NCI-H2081 (cell line): ENCODE data around the gene ARHGAP23.
"Not testable (repeated sequence)": the region's sequence is repeated elsewhere in the genome, so short reads cannot be mapped to it uniquely, and the experiment has no call there.

Source experiments
- DNase-seq, 2 experiments: peaks; one replicate each; lab custom pipeline; 2025; lab: John Stamatoyannopoulos, UW

The ARHGAP23 gene

DNA sequence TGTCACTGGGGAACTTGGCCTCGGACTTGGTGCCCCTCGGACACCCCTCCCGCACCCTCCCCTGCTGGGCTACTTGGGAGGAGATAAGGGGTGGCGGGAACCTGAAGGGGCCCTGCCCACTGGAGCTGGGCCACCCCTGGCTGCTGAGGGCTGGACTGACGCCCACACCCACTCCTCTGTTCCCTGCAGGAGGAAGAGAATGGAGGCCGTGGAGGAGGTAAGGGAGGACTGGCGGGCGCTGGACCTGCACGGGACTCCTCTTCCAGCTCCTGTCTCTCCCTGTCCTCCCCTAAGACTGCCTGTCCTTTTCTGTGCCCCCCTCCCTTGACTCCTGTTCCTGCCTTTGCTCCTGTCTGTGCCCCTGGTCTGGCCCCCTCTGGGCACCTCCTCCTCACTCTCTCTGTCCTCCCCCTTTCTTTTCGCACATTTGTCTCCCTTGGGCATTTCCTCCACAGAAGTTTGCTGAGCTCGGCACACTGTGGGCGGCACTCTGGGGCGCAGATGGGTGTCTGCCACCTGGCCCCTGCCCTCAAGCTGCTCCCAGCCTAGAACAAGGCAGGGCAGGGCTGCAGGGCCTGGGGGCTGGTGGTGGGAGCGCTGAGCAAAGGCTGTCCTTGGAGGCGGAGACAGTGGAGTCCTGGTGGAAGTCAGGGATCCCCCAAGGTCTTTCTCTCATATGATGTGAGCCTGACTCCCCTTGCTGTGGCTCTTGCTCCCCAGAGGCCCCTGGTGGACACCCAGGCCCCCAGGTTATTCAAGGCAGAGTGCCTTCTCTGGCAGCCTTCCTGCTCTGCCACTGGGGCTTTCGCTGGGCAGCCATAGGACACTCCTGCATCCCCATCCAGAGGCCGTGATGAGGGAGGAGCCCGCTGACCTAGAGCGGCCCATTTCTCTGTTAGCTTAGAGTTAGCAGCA, 32.7 kb downstream of the ARHGAP23 start:
- DNase-seq: no peak

DNA sequence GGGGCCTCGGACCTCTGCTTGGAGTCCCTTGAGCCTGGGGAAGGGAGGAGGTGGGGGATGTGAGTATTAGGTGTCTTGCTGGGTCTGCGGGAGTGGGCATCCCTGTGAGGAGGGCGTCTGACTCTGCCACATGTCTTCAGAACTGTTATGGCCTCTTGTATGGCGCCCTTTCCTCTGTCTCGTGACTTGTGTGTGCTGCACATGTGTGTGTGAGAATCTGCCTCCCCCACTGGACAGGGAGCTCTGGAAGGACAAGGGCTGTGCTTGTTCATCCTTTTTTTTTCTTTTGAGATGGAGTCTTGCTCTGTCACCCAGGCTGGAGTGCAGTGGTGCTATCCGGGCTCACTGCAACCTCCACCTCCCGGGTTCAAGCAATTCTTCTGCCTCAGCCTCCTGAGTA, 33.4 kb downstream of the ARHGAP23 start:
- DNase-seq: no peak

DNA sequence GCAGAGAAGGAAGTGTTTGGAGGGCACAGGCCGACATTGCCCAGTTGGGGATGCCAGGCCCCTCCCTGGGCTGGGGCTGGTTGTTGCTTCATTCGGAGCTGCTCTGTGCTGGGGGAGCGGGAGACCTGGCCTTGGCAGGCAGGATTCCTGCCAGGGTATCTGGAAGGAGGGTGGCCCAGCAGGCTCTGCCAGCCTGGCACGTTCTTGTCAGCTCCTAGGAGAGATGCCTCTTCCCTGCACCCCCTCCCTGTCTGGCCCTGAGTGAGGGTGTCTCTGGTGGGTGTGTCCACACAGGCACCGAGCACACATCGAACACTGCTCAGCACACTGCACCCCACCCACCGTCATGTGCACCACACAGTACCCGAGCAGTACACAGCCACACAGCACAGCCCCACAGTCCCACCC, 35.2 kb downstream of the ARHGAP23 start:
- no peak for DNase-seq

DNA sequence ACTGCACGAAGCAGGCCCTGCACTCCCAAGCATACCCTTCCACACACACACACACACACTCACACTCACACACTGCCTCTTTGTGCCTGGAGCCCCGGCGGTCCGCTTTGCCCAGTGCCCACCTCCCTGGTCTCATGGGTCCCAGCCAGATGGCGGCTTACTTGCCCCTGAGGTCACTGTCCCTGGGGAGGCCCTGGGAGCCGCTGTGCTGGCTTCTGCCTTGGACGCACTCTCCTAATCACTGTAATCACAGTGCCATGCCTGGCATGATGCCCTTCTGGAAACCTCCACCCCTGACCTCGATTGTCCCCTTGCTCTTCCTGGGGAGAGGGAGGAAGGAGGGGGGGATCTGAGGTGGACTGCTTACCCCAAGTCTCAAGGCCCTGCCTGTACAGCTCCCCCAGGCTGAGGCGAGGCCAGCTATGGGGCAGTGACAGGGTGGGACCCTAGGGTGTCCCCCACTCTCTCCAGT, 36.0 kb downstream of the ARHGAP23 start:
- DNase-seq: no peak

DNA sequence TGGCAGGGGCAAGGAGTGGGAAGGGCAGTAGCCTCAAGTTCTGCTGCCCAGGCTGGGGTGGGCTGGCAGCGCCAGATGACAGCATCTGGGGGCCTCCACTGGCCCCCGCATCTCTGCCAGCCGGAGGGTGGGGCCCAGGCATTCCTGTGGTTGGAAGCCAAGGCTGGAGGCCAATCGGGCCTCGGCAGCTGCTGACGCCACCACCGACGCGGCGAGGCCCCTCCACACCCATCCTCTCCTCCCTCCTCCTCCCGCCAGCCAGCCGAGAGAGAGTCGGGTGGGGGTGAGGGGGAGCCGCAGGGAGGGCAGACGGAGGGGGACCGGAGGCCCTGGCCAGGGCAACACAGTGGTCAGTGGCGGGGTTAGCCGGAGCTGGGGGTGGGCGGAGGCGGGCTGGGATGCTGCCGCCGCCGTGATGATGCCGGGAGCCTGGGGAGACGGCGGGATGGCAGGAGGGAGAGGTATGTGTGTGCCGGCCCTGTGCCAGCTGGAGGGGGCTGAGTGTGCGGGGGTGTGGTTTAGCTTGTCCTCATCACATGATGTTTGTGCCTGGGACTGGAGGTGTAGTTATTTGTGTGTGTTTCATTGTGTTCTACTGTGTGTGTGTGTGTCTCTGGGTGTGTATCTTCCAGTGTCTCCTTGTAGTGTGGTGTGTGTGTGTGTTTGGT, 36.6 kb downstream of the ARHGAP23 start:
- no peak for DNase-seq

DNA sequence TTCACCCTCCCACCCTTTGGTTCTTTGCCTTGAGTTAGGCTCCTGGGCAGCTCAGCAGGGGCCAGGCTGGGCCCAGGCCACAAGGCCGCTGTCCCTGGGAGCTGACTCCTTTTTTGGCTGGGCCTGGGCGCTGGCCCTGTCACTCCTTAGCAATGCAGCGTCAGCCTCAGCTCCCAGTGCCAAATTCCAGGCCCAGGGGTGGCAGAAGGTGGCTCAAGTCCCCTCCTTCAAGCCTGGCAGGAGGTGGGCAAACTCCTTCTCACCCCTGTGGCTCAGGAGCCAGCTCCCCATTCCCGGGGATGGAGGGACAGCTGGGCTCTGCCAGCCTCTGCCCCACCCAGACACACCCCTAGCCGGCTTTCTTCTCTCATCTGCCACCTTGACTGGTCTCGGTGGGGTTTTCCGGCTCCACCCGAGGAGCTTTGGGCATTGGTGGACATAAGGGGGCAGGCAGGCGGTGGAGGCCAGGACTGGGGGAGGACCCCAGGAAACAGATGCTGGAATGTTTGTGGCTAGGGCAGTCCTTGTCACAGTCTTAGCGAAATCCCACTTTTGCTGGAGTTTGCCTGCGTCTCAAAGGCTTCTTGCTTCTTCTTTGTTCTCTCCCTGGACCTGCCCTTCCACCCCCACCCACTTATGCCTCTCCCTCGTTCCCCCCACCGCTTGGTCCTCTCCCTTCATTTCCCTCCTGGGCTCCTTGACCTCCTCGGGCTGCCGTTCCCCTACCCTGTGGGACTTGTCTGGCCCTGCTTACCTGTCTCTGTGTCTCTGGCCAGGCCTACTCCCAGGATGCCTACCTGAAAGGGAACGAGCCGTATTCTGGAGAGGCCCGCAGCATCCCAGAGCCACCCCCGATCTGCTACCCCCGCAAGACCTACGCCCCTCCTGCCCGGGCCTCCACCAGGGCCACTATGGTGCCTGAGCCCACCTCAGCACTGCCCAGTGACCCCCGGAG, 37.4 kb downstream of the ARHGAP23 start:
- no peak for DNase-seq

DNA sequence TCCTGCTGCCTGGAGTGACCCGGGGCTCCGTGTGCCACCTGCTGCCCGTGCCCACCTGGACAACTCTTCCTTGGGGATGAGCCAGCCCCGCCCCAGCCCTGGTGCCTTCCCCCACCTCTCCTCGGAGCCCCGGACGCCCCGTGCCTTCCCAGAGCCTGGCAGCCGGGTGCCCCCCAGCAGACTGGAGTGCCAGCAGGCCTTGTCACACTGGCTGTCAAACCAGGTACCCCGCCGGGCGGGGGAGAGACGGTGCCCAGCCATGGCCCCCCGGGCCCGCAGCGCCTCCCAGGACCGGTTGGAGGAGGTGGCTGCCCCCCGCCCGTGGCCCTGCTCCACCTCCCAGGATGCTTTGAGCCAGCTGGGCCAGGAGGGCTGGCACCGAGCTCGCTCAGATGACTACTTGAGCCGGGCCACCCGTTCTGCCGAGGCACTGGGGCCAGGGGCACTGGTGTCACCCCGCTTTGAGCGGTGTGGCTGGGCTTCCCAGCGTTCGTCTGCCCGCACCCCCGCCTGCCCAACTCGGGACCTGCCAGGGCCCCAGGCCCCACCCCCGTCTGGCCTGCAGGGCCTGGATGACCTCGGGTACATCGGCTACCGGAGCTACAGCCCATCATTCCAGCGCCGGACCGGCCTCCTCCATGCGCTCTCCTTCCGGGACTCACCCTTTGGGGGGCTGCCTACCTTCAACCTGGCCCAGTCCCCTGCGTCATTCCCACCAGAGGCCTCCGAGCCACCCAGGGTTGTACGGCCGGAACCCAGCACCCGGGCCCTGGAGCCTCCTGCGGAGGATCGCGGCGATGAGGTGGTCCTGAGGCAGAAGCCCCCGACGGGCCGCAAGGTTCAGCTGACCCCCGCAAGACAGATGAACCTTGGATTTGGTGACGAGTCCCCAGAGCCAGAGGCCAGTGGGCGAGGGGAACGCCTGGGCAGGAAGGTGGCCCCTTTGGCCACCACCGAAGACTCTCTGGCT, 38.4 kb downstream of the ARHGAP23 start:
- DNase-seq: no peak

DNA sequence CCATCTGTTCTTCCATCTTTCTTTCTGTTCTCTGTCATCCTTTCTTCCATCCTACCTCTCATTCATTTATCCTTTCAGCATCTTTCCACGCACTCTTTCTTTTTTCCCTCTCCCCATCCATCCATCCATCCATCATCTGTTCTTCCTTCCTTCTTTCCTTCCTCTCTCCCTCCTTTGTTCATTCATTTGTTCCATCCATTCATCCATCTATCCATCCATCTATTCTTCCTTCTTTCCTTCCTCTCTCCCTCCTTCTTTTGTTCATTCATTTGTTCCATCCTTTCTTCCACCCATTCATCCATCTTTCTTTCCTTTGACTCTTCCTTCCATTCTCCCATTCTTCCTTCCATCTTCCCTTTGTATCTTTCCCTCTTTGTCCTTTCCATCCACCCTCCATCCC, 39.2 kb downstream of the ARHGAP23 start:
- no peak for DNase-seq

DNA sequence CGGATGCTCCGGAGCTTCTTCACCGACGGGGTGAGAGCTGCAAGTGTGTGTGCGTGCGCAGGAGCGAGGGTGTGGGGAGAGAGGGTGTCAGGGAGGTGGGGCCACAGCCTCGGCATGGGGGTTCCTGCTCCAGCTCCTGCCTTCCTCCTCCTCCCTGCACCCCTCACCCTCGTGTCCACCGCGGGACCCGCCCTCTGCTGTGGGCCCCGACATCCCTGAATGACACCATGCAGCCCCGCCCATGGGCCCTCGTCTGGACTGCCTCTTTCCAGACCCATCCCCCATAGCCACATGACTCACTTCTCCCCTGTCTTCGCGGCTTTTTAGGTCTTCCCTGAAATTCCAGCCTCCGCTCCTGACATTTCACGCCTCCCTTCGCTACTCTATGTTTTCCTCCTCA, 41.6 kb downstream of the ARHGAP23 start:
- DNase-seq: no peak

DNA sequence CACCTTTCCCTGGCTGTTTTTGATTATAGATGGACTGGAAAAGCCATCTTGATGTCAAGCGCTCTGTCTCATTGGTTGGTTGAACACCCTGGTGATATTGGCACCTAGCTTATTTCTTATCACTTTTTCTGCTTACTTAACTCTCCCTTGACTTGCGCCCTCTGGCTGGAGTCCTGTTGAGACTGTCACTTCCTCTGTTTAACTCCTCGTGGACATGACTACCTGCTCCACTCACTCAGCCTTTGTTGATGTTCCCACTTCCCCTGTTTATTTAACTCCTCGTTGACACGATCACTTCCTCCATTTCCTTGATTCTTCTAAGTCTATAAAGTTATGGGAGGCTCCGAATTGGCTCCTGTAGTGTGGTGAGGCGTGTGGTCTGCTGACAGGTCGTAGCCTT, 43.0 kb downstream of the ARHGAP23 start:
- DNase-seq: not testable (repeated sequence)

DNA sequence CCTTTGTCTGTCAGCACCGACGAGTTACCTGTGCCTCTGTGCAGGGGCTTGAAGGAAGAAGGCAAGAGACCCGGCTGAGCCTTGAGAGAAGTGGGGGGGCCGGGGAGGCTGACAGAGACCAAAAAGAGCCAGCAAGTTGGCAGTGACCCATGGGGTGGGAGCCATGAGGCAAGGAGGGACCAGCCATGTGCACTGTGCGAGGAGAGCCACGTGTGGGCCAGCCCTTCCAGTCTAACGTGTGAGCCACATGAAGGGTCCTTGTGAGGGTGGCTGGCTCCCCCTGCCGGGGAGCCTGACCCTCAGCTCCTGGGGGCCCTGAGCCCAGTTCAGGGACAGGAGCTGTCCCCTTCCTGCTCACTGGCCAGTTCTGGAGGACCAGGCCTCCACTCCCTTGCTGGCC, 46.4 kb downstream of the ARHGAP23 start:
- not testable (repeated sequence) for DNase-seq

DNA sequence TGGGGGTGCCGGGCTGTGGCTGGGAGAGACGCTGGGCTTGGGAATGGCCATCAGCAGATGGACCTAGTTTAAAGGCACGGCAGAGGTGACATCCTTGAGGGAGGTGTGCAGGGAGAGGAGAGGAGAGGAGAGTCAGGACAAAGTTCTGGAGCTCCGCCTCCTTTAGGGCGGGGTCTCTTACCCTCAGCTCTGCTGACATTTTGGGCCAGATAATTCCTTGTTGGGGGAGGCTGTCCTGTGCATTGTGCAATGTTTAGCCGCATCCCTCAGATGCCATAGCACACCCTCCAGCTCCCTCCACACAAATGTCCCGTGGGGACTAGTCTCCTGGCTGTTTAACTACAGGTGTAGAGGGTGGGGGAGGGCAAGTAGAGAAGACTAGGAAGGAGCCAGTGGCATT, 48.3 kb downstream of the ARHGAP23 start:
- DNase-seq: no peak

DNA sequence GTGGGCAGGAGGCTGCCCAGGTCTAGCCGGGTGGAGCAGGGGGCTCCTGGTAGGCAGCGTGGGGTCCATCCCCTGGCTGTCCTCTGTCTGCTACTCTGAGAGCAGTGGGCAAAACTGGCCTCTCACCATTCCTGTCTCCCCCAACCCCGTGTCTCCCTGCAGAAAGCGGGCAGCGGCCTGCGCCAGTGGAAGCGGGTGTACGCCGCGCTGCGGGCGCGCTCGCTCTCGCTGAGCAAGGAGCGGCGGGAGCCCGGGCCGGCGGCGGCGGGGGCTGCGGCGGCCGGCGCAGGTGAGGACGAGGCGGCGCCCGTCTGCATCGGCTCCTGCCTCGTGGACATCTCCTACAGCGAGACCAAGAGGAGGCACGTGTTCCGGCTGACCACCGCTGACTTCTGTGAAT, 49.2 kb downstream of the ARHGAP23 start:
- DNase-seq: not testable (repeated sequence)

DNA sequence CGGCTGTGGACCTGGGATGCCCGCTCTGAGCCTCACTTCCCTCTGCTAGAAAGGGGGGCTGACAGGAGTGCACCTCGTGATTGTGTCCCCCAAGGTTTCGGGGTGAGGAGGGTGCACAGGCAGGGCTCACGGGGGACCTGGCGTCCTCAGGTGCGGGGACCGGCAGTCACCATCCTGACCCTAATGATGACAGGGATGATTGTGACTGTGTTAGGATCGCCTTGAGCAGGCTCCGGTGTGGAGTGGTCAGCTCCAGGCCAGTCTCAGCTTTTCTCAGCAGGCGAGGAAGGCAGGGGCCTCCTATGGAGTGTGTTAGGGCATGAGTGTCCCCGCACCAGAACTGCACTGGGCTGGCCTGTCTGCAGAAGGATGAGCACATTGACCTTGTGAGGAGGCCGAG, 49.7 kb downstream of the ARHGAP23 start:
- not testable (repeated sequence) for DNase-seq

DNA sequence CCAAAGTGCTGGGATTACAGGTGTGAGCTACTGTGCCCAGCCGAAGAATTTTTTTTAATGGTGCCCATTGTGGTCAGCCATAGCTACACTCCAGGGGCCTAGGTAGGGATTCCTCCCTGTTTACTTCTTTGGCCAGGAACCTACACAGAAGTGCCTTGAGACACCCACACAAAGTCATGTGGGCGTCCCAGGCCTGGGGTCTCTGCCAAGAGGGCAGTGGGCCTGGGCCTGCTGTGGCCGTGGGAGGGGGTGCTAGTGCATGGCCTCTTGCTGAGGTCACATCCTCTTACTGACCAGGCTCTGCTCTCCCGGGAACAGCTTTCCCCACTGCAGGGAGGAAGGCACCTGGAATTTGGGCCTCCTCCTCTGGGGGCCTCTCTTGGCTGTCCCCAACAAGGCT, 50.4 kb downstream of the ARHGAP23 start:
- DNase-seq: not testable (repeated sequence)

DNA sequence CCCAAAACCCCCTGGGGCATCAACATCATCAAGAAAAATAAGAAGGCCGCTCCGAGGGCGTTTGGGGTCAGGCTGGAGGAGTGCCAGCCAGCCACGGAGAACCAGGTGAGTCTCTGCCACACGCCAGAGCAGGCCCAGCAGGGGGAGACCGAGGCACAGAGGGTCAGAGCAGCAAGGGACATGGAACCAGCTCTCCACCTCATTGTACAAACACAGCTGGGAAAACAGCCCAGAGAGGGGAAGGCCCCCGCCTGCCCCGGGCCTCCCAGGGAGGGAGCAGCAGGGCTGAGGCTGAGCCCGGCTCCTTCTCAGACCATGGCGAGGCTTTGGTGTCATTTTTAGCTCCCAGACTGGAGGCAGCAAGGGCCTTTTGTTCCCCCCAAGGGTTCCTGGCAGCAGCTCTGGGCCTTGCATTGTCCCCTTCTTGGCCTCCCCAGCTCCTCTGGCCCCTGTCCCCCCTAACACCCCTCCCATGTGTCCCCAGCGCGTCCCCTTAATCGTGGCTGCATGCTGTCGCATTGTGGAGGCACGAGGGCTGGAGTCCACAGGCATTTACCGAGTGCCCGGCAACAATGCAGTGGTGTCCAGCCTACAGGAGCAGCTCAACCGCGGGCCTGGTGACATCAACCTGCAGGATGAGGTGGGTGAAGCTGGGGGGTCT, 53.9 kb downstream of the ARHGAP23 start:
- peak; percentile 80 to 91 for DNase-seq

DNA sequence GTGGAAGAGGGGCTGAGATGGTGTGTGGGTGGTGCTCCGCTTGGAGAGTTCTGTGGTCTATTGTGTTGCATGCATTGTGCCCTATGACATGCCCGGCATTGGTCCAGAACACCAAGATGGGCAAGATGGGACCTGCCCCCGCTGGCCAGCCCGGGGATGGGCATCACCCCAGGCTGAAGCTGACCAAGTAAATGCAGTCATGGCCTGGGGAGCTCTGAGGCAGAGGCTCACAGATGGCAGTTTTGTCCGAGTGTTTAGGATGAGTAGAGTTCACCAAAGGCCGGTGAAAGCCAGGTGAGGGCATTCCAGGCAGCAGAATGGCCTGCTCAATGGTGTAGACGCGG, 54.4 kb downstream of the ARHGAP23 start:
- not testable (repeated sequence) for DNase-seq

DNA sequence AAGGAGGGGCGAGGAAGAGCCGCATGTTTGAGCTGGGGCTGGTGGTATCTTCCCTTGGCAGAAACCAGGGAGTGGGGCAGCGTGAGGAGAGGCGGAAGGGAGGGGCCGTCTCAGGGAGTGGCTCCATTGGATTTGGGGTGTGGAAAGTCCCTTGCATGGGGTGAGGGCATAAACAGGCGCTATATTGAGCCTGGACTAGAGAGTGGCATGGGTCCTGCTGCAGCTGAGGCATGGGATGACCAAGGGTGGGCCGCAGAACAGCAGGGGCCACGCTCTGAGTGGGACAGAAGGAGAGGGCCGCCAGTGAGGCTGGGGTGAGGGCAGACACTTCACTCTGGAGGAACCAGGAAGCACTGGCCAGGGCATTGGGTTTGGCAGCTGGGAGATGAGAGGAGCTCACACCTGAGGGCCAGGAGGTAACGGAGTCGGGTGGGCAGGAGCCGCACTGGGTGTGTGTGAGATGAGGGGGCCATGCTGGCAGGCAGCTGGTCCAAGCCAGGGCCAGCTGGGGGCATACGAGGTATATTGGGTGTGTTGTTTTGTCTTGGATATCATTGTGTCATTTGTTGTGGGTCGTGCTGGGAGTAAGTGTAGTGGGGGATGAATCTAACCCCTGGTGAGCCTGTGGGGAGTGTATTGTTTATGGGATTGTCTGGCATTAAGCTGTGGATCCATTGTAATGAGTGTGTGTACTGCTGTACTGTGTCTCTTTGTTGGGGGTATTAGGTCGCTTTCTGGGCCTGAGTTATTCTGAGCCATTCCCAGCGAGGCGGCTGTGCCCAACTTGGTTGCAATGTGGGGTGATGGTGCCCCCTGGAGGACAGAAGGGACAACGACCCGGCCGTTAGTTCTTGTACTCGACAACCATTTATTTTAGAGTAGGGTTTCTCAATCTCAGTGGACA, 56.2 kb downstream of the ARHGAP23 start:
- peak; percentile 81 to 87 for DNase-seq

DNA sequence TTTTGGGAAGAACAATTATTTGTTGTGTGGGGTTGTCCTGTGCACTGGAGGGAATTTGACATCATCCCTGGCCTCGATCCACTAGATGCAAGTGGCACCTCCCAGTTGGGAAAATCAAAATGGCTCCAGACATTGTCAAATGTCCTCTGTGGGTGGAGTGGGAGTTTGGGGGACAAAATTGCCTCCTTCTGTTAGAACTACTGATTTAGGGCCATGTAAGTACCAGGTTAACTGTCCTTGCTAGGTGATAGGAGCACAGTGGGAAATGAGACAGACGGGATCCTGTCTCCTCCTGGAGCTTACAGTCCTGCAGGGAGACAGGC, 56.8 kb downstream of the ARHGAP23 start:
- no peak for DNase-seq
